ENCODE measurements around the gene TNNT3.

The TNNT3 gene

GRCh38 chr11:1924181-1924580, 4.7 kb downstream of the TNNT3 start:
- DNase-seq, result no peak

GRCh38 chr11:1924646-1925372, 5.3 kb downstream of the TNNT3 start:
- DNase-seq, result no peak

GRCh38 chr11:1925373-1926155, 6.1 kb downstream of the TNNT3 start:
- no peak for DNase-seq

GRCh38 chr11:1926156-1927025, 6.9 kb downstream of the TNNT3 start:
- no peak for DNase-seq

- no peak for DNase-seq
Observed at GRCh38 chr11:1927026-1927847, 7.7 kb downstream of the TNNT3 start.

GRCh38 chr11:1927848-1928469, 8.5 kb downstream of the TNNT3 start:
- DNase-seq, result no peak

- DNase-seq, result no peak
Observed at GRCh38 chr11:1928470-1928890, 9.0 kb downstream of the TNNT3 start.

GRCh38 chr11:1928891-1929541, 9.5 kb downstream of the TNNT3 start:
- DNase-seq, result no peak

GRCh38 chr11:1929621-1930461, 10.3 kb downstream of the TNNT3 start:
- no peak for DNase-seq

GRCh38 chr11:1930462-1930830, 10.9 kb downstream of the TNNT3 start:
- DNase-seq, result no peak

GRCh38 chr11:1931341-1932104, 12.0 kb downstream of the TNNT3 start:
- no peak for DNase-seq

- DNase-seq, result no peak
Observed at GRCh38 chr11:1932105-1932480, 12.6 kb downstream of the TNNT3 start.

- no peak for DNase-seq
Observed at GRCh38 chr11:1932681-1933080, 13.2 kb downstream of the TNNT3 start.

GRCh38 chr11:1933416-1934334, 14.2 kb downstream of the TNNT3 start:
- DNase-seq, result no peak

GRCh38 chr11:1934335-1935155, 15.0 kb downstream of the TNNT3 start:
- DNase-seq, result no peak

GRCh38 chr11:1935156-1936071, 15.9 kb downstream of the TNNT3 start:
- DNase-seq, result no peak

All from central memory CD4-positive, alpha-beta T cell (primary cell).